CD4-positive, alpha-beta T cell treated with Interleukin-10 for 1 hour (primary cell): ENCODE measurements around the gene SULT6B1.

ENCODE experiments used
- DNase-seq: peaks from one replicate; pipeline ENCODE4 v3.0.0-alpha.2; 2020

Gene SULT6B1

DNA sequence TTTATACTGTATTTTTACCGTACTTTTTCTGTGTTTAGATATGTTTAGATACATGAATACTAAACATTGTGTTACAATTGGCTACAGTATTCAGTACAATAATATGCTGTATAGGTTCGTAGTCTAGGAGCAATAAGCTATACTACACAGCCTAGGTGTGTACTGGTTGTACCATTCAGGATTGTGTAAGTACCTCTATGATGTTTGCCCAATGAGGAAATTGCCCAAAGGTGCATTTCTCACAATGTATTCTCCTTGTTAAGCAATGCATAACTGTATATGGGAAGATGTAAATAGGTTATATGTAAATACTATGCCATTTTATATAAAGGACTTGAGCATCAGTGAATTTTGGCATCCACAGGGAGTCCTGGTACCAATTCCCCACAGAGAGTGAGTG lies 42.4 kb downstream of the SULT6B1 start:
- no peak for DNase-seq

DNA sequence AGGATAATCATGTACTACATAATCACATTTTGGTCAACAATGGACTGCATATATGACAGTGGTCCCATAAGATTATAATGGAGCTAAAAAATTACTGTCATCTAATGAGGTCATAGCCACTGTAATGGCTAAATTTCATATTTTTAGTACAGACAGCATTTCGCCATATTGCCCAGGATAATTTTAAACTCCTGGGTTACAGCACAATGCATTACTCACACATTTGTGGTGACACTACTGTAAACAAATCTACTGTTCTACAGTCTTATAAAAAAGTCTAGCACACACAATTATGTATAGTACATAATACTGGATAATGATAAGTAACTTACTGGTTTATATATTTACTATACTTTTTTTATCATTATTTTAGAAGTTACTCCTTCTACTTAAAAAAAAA lies 44.5 kb downstream of the SULT6B1 start:
- no peak for DNase-seq

DNA sequence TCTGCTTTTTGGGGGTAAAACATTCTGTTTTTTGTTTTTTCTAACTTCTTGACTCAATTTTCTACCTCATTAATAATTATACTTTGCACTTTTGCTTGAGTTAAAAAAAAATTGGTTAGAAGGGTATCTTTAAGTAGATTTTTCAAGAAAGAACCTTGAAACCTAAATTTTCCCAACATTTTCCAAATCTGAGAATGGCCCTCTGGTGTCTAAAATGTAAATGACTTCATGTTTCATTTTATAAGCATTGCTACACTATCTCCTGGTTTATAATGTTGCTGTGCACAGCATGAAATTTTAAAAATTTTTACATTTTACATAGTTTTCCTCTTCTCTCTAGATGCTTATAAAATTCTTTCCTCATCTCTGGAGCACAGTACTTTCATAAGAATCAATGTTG lies 45.9 kb downstream of the SULT6B1 start:
- no peak for DNase-seq

GRCh38 chr2:37132914-37133313 lies 55.6 kb downstream of the SULT6B1 start:
- DNase-seq, result no peak

DNA sequence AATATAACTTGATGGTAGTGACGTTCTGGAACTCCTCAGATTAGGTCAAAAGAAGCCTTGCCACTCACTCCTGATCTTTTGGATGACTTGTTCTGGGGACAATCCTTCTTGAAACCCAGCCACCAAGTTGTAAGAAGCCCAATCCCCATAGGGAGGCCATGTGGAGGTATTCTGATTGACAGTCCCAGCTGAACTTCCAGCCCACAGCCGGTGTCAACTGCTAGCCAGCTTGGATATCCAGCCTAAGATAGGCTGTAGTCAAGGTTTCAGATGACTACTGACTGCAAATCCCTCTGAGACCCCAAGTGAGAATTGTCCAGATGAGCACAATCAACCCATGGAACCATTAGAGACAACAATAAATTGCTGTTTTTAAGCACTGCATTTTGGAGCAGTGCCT lies 63.1 kb downstream of the SULT6B1 start:
- no peak for DNase-seq

GRCh38 chr2:37119157-37119556 lies 69.3 kb downstream of the SULT6B1 start:
- no peak for DNase-seq
